GM19035 (cell line): ENCODE measurements around the gene ZNF282.

Experiments used
- ATAC-seq: cut with Tn5 transposase; IDR thresholded peaks from one replicate; pipeline ENCODE4 v1.9.1; 2021; ENCODE audit not compliant: unreplicated experiment

ZNF282 gene

GRCh38 chr7:149195180-149196150, at the start of gene ZNF282:
ZNF282 (plus strand) TSS chr7:149195546; CDS start chr7:149195590, 44 bp downstream.
- peak; percentile 90 for ATAC-seq

DNA sequence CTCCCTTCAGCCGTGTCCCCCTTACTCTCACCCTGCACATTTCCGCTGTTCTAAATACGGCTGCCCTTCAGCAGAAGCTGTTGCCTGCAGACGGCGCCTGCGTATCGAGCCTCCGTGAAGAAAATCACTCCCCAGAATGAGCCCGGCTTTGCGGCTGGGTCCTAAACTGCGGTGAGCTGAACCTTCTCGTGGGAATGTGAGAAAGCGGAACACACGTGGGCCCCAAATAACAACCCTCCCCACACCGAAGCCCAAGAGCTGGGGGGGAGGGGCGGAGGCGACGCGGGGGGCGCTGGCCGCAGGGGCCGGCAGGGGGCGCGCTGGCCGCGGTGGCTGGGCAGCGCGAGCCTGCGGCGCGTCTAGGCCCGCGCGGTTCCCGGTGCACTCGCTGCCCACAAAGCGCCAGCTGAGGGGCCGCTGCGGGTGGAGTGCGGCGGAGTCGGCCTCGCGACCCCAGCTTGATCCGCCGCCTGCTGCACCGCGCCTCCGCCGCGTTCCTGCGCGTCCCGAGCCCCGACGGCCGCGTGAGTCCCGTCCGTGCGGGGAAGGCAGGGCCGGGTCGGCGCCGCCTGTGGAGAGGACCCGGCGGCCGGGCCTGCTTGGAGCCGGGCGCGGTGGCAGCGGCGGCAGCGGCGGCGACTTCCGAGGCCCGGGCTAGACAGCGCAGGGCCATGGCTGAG, 48.1 kb upstream of the ZNF282 start, which contains the start of gene ZNF398:
Gene ZNF398 (plus strand): TSS at position 382 of the 680 bp plus-strand sequence. CDS start 290 bp downstream, at position 672.
- ATAC-seq = peak; percentile 72

GRCh38 chr7:149147752-149148653, 47.3 kb upstream of the ZNF282 start:
- peak; percentile 34 for ATAC-seq

- ATAC-seq = no peak
These were observed 44.4 kb upstream of the ZNF282 start for GRCh38 chr7:149150981-149151380.

DNA sequence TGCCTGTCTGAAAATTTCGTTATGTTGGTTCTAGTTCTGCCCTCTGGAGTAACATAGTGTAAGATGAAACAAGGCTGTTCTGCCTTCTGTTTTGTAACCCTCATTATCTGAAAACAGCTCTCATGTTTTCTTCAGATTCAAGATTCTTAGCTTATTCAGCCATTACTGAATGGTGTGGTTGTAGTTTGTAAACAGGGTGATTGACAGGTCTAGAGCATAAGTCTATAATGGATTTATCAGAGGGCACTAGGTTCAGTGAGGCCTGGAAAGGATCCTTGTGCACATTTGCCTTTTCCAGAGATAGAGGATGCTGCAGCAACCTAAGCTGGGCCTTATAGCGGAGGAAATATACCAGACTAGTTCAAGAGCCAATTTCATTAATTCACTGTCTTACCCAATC, 42.0 kb upstream of the ZNF282 start:
- no peak for ATAC-seq

- no peak for ATAC-seq
These were observed 41.3 kb upstream of the ZNF282 start for GRCh38 chr7:149154056-149154455.

DNA sequence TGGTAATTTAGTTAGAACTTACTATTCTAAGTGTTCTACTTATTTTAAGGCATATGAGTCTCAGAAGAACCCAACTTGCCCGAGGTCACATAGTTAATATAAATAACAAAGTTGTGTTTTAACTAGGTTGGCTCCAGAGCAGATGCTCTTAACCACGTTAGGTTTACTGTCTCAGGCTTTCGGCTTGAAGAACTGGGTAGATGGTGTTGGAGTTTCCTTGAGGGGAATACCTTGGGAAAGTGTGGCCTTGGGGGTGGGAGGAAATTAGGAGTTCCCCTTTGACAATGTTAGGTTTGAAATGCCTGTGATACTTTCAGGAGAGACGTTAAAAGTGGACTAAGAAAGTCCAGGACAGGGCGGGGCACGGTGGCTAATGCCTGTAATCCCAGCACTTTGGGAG, 38.4 kb upstream of the ZNF282 start:
- no peak for ATAC-seq

DNA sequence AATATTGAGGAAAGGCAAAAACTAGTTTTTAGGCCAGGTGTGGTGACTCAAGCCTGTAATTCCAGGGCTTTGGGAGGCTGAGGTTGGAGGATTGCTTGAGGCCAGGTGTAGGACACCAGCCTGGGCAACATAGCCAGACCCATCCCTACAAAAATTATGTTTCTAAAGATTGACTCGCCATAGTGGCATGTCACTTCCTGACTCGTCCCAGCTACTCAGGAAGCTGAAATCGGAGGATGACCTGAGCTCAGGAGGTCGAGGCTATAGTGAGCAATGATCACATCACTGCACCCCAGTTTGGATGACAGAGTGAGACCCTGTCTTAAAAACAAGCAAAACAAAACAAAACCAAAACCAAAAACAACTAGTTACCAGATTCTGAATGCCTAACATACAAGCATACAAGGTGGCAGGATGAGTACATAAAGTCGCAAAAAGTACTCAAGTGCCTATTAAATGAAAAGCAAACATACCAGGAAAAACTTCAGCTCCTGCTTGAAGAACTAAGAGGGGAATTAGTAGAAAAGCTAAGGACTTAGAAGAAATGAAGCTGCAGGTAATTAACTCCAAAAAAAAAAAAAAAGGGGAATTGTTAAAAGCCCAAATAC, 34.0 kb upstream of the ZNF282 start:
- no peak for ATAC-seq

DNA sequence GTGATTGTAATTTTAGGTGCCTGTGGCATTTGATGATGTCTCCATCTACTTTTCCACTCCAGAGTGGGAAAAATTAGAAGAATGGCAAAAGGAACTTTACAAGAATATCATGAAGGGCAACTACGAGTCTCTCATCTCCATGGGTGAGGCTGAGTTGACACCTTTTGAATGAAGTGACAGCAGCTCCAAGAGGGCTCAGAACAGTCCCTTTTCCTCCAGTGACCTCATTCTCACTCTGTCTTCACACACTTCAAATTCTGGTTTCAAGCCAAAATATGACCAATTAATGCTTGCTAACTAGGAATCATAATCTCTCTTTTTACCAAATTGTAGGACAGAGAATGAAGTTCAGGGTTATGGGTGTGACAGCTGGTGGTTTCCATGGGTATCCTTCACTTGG, 29.2 kb upstream of the ZNF282 start:
- ATAC-seq = no peak

GRCh38 chr7:149166630-149167352, 28.6 kb upstream of the ZNF282 start:
- no peak for ATAC-seq

GRCh38 chr7:149171892-149172533, 23.3 kb upstream of the ZNF282 start:
- no peak for ATAC-seq

GRCh38 chr7:149172534-149172920, 22.8 kb upstream of the ZNF282 start:
- no peak for ATAC-seq

DNA sequence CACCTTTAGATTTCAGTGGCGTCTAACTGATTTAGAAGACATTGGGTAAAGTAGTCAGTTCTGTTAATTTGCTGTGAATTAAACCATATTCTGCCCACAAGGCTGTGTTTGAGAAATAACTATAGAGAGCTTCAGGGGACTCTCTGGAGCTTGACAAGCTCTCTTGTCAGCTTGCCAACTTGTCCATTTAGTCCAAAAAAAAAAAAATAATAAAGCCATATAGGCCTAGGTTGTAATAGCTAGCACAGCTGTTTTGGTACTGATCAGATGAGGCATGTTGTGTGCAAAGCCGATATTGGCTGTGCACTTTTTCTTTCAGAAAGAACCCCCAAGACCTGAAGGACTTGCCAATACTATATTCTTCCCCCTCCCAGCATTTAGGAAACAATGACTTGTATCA, 20.2 kb upstream of the ZNF282 start:
- ATAC-seq = no peak

- ATAC-seq = no peak
These were observed 16.1 kb upstream of the ZNF282 start for GRCh38 chr7:149179241-149179640.

DNA sequence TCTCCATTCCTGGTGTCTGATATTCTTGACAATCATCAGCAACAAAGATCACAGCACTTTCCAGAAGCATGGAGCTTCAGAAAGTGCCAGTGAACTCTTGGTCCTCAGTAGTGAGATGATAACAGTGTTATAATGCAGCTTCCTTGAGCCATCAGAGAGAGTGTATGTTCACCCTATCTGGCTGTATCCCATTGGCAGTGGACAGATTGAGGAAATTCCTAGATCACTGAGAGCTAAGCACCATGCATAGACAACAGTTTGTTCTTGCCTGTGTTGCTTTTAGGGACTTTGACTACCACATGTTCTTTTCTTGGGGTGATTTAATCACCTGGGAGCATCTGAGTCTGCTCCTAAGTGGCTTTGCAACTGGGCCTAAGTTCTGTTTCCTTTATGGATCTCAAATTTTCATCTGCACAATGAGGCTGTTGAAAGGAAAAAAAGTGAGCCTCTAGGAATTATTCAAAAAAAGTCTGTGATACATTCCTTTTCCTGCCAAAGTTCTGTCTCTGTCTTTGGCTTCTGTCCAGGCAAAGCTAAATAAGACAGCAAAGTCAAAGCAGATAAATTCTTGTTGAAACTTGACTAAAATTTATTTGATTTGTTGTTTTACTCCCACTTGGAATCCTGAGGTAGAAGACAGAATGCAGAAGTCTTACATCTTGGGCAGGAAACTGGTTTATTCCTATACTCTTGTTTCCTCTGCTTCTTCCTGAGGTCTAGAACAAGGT, 14.5 kb upstream of the ZNF282 start:
- ATAC-seq = no peak

- ATAC-seq = no peak
These were observed 13.9 kb upstream of the ZNF282 start for GRCh38 chr7:149181450-149181790.

GRCh38 chr7:149184274-149184673, 11.1 kb upstream of the ZNF282 start:
- no peak for ATAC-seq

- no peak for ATAC-seq
These were observed 7.1 kb upstream of the ZNF282 start for GRCh38 chr7:149188213-149188612.
